ENCODE results near the gene RIMKLA.

RIMKLA gene

DNA sequence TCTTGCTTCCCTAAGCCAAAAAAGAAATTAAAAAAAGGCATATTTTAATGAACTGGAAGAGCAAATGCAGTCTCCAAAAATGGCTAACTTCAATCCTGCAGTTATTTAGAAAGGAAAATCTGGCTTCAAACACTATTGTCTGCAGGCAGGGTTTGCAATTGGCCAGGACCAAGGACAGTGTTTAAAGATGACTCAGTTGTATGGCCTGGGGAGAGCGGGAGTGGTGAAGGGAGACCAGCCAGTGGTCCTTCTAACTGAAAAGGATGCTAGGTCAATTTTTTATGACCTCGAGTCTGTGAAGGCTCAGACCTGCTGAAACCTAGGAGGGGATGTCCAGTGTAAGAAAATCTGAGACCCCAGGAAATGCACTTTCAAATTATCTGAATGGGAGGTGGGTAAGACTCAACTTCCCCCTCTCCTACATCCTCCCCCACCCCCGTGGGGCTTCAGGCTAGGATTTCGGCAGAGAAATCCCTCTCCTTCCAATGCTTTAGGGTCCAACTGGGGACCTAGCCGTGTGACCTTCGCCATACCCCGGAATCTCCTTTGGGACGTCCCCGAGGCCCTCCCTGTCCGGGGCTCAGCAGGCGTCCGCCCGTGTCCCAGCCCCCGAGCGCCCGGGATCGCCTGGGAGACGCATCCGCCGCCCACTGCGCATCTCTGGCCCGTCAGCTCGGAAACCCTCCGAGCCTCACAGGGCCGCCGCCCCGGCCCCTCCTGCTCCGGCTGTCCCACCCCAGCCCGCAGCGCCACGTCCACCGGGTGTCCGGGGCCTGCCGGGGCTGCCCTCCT is 602 bp upstream of the RIMKLA start:
- peak in 1 of 2 donors; percentile 2 for DNase-seq

DNA sequence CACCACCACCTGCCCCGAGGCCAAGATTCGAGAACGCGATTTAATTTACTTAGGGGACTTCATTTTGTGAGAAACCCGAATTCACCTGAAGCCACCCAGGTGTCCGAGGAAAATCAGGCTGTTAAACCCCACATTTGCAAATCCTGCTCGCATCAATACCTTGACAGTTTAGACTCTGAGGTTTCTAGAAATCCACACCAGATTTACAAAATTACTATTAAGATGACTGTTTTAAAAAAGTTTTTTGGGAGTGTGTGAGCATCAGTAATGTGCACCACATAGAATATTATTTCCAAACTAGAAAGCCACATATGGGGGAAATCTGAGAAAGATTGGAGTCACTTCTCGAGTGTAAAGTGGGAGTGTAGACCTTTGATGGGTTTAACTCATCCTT is 685 bp downstream of the RIMKLA start:
- DNase-seq = no peak

- no peak for DNase-seq
Observed at GRCh38 chr1:42385283-42385682, 4.7 kb downstream of the RIMKLA start.

DNA sequence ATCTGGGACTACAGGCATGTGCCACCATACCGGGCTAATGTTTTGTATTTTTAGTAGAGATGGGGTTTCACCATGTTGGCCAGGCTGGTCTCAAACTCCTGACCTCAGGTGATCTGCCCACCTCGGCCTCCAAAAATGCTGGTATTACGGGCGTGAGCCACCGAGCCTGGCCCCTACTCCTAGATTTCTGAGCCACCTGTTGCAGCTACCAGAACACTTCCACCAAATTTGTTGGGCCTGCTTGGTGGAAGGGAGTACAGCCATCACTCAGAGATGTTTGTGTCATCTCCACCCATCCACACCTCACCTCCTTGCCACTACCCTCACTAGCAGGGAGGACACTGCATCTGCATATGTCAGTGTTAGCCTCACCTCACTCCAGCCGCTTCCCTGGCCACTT is 5.5 kb downstream of the RIMKLA start:
- DNase-seq = no peak

GRCh38 chr1:42392255-42392654 is 11.7 kb downstream of the RIMKLA start:
- DNase-seq = no peak

GRCh38 chr1:42392967-42393848 is 12.6 kb downstream of the RIMKLA start:
- no peak for DNase-seq

GRCh38 chr1:42399315-42400100 is 18.9 kb downstream of the RIMKLA start:
- no peak for DNase-seq

GRCh38 chr1:42403880-42404400 is 23.3 kb downstream of the RIMKLA start:
- DNase-seq = no peak

- DNase-seq = no peak
Observed at GRCh38 chr1:42414551-42415496, 34.2 kb downstream of the RIMKLA start.

GRCh38 chr1:42417166-42417565 is 36.6 kb downstream of the RIMKLA start:
- no peak for DNase-seq

GRCh38 chr1:42418516-42418915 is 37.9 kb downstream of the RIMKLA start:
- DNase-seq = no peak

DNA sequence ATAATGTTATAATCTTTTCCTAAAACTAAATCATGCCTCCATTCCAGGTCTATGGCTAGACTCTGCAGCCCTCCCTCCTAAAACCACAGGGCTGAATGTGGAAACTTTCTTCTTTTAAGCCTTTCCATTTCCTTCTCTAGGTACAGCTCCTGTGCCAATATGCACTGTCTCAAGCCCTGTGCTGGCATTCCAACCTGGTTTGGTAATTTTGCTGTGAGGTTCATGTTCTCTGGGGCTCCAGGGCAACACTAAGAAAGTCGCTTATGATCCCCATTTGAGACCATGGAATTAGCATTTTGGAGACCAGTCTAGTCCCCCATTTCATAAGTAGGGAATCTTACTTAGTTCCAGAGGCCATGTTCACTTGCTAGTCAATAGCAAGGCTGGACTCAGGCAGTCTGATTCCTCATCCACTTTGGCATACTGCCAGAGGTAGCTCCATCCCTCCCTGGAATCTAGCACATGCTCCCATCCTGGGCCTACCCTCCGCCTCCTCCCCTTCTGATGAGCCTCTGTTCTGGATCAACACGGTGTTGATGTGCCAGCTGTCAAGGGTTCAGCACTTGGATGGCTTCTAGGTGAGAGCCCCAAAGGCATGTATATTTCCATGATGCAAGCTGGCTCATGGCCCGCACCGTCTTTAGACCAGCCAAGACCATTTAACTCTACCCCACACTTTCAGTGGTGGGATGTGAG is 38.7 kb downstream of the RIMKLA start:
- DNase-seq = no peak

GRCh38 chr1:42420121-42420520 is 39.5 kb downstream of the RIMKLA start:
- DNase-seq = no peak

GRCh38 chr1:42420911-42421585 is 40.5 kb downstream of the RIMKLA start:
- no peak for DNase-seq

DNA sequence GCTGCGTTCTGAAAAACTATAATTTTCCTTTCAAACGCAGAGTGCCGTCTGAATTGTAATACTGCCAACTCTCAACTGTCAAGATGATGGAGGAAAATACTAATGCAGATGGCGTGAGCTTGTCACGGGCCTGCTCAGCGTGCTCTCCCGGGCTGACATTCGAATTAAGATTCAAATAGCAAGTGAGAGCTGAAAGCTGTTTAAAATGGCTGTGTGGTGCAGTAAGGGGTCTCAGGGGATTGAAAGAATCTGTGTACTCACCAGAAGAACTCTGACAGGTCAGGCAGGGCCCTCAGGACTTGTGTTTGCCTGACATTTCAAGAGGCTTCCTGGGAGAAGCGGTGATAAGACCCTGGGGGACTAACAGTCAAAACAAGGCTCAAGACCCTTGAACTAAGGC is 42.1 kb downstream of the RIMKLA start:
- no peak for DNase-seq

DNA sequence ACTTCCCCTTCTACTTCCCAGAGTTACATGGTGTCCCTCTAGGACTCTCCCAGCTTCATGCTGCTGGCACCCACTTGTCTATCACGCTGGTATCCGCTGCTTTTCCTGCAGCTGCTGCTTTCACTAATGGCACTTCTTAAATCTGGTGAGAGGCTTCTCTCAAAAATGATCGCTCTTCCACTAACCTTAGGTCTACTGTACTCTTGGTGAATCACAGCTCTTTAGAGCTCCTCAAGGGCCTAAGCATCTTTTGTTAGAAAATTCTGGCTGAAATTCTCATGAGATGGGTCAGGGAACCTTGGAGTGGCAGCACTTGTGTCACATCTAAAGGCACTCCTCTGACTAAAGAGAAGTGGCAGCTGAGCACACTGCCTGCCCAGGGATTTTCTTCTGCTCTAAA is 43.1 kb downstream of the RIMKLA start:
- DNase-seq = no peak

- no peak for DNase-seq
Observed at GRCh38 chr1:42424201-42424600, 43.6 kb downstream of the RIMKLA start.

DNA sequence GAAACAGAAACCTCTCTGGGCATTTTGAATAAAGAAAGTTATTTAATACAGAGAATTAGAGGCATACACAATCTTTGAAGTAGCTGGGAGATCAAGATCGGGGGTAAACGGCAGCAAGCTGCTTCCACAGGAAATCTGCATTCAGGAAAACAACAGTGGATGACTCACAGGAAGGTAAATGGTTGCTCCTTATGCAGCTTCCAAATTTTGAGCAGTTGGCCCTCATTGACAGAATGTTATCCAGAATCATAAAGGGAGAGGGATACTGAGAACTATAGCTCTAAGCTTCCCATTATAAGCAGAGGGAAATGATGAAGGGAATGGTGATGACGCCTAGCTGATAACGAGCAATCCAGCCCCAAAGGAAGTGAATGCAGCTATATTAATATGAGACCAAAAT is 46.6 kb downstream of the RIMKLA start:
- DNase-seq = no peak

- DNase-seq = peak in 1 of 2 donors; percentile 14
Observed at GRCh38 chr1:42429603-42430002, 49.0 kb downstream of the RIMKLA start.
